Activated CD8-positive, alpha-beta memory T cell treated with anti-CD3 and anti-CD28 coated beads, Interleukin-2, amount 50 U/mL, for 4 hours (primary cell): ENCODE measurements around the gene SOX3.

Experiments
- DNase-seq: peaks from one replicate; pipeline ENCODE4 v3.0.0-alpha.2; 2020

SOX3 gene

DNA sequence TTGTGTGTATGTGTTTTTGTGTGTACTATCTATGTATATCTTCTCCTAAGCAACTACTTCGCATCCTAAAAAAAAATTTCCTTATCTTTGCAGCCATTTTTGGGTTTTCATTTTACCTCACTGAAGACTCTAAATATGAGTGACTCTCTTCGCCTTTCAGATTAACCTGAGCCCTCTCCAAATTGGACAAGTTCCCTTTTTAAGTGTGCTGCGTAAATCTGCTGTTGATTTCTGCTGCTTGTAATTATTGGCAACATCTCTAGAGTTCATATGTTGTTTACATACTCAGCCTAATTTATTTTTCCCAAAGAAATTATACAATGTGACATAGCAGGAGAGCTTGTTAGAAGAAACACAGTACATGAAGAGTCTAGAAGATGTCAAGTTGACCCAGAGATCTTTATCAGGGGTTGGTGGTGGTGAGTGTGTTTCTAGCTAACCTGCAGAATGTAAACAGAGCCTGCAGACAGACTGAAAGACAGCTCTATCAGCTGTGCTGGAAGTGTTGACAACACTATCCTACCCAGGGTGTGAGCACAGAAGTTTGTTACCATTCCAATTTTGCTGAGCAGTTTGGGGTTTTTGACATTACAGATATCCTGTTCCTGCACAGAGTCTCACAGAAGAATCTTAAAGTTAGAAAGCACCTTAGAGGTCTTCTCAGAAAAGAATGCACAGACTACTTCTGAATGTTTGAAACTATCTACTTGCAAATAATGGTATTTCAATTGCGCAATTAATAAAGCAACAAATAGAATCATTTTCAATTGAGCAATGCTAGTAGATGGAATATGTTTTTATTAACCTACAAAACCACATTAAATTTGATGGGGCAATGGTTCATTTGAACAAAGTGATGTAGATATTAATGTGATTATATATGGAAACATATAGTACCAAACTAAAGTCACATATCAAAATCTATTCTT, 12.5 kb downstream of the SOX3 start:
- DNase-seq: no peak

DNA sequence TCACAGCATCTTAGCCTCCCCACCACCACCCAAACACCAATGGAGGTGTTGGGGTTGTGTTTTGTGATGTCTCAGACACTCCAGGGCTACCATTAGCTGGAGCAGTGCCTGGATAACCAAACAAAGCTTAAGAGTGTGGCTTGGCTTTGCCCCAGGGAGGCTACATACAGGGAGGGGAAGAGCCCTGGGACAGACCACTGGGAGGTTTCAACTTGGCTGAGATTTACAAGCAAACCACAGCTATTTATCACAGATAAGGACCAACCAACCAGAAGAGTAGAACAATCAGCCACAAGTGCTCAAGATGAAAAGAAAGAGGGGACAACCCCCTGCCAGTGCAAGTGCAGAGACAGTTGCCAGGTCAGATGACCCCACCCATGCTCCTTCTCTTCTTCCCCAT, 24.1 kb downstream of the SOX3 start:
- DNase-seq: no peak

DNA sequence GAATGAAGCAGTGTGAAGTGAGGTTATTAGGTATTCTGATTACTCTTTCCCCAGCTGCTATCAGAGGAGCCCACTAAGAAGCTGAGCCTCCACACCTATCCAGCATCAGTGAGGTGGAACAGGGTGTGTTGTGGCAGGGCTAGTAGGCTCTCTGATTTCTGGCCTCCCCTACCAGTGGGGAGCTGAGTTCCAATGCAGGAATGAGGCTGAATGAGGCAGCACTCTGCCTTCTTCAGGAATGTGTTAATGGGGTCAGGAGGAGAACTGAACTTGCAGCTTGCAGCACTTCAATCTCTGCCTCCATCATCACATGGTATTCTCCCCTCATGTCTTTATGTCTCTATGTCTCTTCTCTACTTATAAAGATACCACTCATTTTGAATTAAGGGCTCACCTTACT, 26.9 kb downstream of the SOX3 start:
- DNase-seq: no peak

DNA sequence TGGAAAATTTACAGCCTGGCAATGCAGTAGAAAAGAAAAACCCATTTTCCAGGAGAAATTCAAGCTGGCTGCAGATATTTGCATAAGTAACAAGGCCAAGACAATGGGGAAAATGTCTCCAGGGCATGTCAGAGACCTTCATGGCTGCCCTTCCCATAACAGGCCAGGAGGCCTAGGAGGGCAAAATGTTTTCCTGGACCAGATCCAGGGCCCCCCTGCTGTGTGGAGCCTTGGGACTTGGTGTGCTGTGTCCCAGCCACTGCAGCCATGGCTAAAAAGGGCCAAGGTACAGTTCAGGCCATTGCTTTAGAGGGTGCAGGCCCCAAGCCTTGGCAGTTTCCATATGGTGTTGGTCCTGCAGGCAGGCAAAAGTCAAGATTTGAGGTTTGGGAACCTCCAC, 29.8 kb downstream of the SOX3 start:
- DNase-seq: no peak

DNA sequence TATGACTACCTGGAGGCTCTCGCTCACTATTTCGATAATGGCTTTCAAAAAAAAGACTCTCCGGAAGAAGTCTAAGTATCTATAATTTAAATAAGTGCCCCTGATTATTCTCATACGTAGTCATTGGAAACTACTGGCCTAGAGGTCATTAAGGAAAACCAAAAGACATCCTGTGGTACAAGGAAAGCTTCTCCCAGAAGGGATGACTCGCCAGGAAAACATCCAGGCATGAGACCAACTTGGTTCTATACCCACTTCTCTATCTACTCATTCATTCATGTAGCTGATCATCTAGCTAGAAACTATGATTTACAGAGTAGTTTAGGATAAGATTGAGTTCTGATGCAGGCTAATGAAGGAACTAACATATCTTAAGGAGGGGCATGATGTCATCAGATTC, 37.7 kb downstream of the SOX3 start:
- no peak for DNase-seq
